HCT116 (cell line): ENCODE results near the gene VGLL2.

ENCODE experiments used
- CEBPB ChIP-seq: IDR thresholded peaks from 2 replicates; pipeline ENCODE4 v1.6.1; 2012; ENCODE audit warnings: low read depth
- CTCF ChIP-seq, 3 experiments: fragments of 200-600 bp in 1 of 3; sonication (generic) in 1 of 3; IDR thresholded peaks in 2 of 3; conservative IDR thresholded peaks in 1 of 3; 2 replicates each; pipeline ENCODE4 v1.5.1; 2012 to 2017; ENCODE audit warnings: low read depth in 2 of 3, low read length in 2 of 3, antibody characterized with exemption in 1 of 3, borderline replicate concordance in 1 of 3, control low read depth in 1 of 3, mild to moderate bottlenecking in 1 of 3, mixed read lengths in 1 of 3, mixed run types in 1 of 3, moderate library complexity in 1 of 3; ENCODE audit not compliant: insufficient read depth in 1 of 3
- ELF1 ChIP-seq: IDR thresholded peaks from 2 replicates; pipeline ENCODE4 v1.6.1; 2012; ENCODE audit warnings: low read depth, borderline replicate concordance
- EZH2phosphoT487 ChIP-seq: fragments of 200-600 bp; IDR thresholded peaks from 2 replicates; pipeline ENCODE4 v1.6.1; 2018; ENCODE audit warnings: antibody characterized with exemption, borderline replicate concordance
- MAX ChIP-seq: IDR thresholded peaks from 2 replicates; pipeline ENCODE4 v1.6.1; 2012
- POLR2A ChIP-seq: IDR thresholded peaks from 2 replicates; pipeline ENCODE4 v1.7.0; 2011; ENCODE audit warnings: borderline replicate concordance; ENCODE audit not compliant: insufficient read depth, insufficient read length; ENCODE audit errors: extremely low read depth
- POLR2AphosphoS5 ChIP-seq: IDR thresholded peaks from 2 replicates; pipeline ENCODE4 v1.6.1; 2011; ENCODE audit warnings: mild to moderate bottlenecking, low read depth, low read length, moderate library complexity
- SRF ChIP-seq: IDR thresholded peaks from 2 replicates; pipeline ENCODE4 v1.6.1; 2012; ENCODE audit warnings: low read depth
- YY1 ChIP-seq: IDR thresholded peaks from 2 replicates; pipeline ENCODE4 v1.6.1; 2011; ENCODE audit warnings: low read length, low read depth, moderate library complexity, mild to moderate bottlenecking; ENCODE audit not compliant: insufficient replicate concordance; ENCODE audit errors: extremely low read depth

GRCh38 chr6:117227245-117227962, 38.0 kb upstream of the VGLL2 start:
- TF ChIP-seq CTCF (IDR thresholded peaks at IDR 0.05 in 2 of 3, conservative IDR thresholded peaks at IDR 0.05 in 1 of 3; ENCODE audit: borderline replicate concordance in 1 of 3, insufficient read depth in 1 of 3, low read depth in 2 of 3, low read length in 2 of 3) (no peak), MAX (no peak), YY1 (no peak), POLR2A (no peak), EZH2phosphoT487 (no peak), POLR2AphosphoS5 (no peak), SRF (no peak), CEBPB (no peak), ELF1 (no peak)
